GM18502 (cell line): ENCODE measurements around the gene PLPP2.

Source experiments
- ATAC-seq: cut with Tn5 transposase; IDR thresholded peaks from one replicate; pipeline ENCODE4 v1.9.1; 2021; ENCODE audit warnings: mild to moderate bottlenecking; ENCODE audit not compliant: unreplicated experiment, poor library complexity

PLPP2 gene

GRCh38 chr19:317710-318508, 26.7 kb upstream of the PLPP2 start:
- no peak for ATAC-seq

- no peak for ATAC-seq
Observed at GRCh38 chr19:315811-316210, 24.6 kb upstream of the PLPP2 start.

- no peak for ATAC-seq
Observed at GRCh38 chr19:313988-314815, 23.0 kb upstream of the PLPP2 start.

- ATAC-seq = no peak
Observed at GRCh38 chr19:313169-313987, 22.2 kb upstream of the PLPP2 start.

- no peak for ATAC-seq
Observed at GRCh38 chr19:311813-312261, 20.6 kb upstream of the PLPP2 start.

- no peak for ATAC-seq
Observed at GRCh38 chr19:310781-311496, 19.7 kb upstream of the PLPP2 start.

- ATAC-seq = no peak
Observed at GRCh38 chr19:310141-310651, 19.0 kb upstream of the PLPP2 start.

- ATAC-seq = no peak
Observed at GRCh38 chr19:309206-309565, 18.0 kb upstream of the PLPP2 start.

GRCh38 chr19:308471-309205, 17.4 kb upstream of the PLPP2 start:
- no peak for ATAC-seq

- no peak for ATAC-seq
Observed at GRCh38 chr19:307793-308420, 16.7 kb upstream of the PLPP2 start.

- ATAC-seq = no peak
Observed at GRCh38 chr19:307111-307531, 15.9 kb upstream of the PLPP2 start.

- ATAC-seq = no peak
Observed at GRCh38 chr19:306151-306900, 15.1 kb upstream of the PLPP2 start.

GRCh38 chr19:305240-306150, 14.3 kb upstream of the PLPP2 start:
- ATAC-seq = no peak

- ATAC-seq = no peak
Observed at GRCh38 chr19:296476-297225, 5.4 kb upstream of the PLPP2 start.

- no peak for ATAC-seq
Observed at GRCh38 chr19:295687-296370, 4.6 kb upstream of the PLPP2 start.
